Activated CD4-positive, alpha-beta memory T cell treated with anti-CD3 and anti-CD28 coated beads, Interleukin-2, amount 10 ng/mL, durations not matched to agents 7 days and 5 days (primary cell): ENCODE data around the gene PRKD1. TPM values are rescaled to one million over a fixed set of nuclear protein-coding genes. Genes with fewer than 3 reads are reported as not detected.

Experiments
- CTCF ChIA-PET: fragments of 350-600 bp; sonication (Branson Sonifier 250); formaldehyde crosslinking; loops from one replicate; lab custom pipeline; 2021; ENCODE audit warnings: antibody characterized with exemption, inconsistent platforms; lab: Charles Lee
- POLR2A ChIA-PET: fragments of 350-600 bp; sonication (Branson Sonifier 250); formaldehyde crosslinking; loops from one replicate; lab custom pipeline; 2021; ENCODE audit warnings: antibody characterized with exemption; lab: Charles Lee
- DNase-seq: peaks from one replicate; pipeline ENCODE4 v3.0.0-alpha.2; 2020
- H3K27ac Mint-ChIP-seq: one replicate; pipeline ENCODE4 v1.8.0; 2021; ENCODE audit warnings: mild to moderate bottlenecking, mixed read lengths
- H3K27me3 Mint-ChIP-seq: one replicate; pipeline ENCODE4 v1.8.0; 2021; ENCODE audit warnings: mixed read lengths
- H3K36me3 Mint-ChIP-seq: one replicate; pipeline ENCODE4 v1.8.0; 2021; ENCODE audit warnings: low read depth, mixed read lengths
- H3K4me1 Mint-ChIP-seq: one replicate; pipeline ENCODE4 v1.8.0; 2021; ENCODE audit warnings: mixed read lengths
- H3K4me3 Mint-ChIP-seq: one replicate; pipeline ENCODE4 v1.8.0; 2021; ENCODE audit warnings: mild to moderate bottlenecking, mixed read lengths
- H3K9me3 Mint-ChIP-seq: one replicate; pipeline ENCODE4 v1.8.0; 2021; ENCODE audit warnings: mixed read lengths
- total RNA-seq, 2 experiments: library from RNA; stranded (reverse); gene quantifications; one replicate each; pipeline ENCODE4 v1.2.3, GENCODE V29; 2021

The PRKD1 gene
- total RNA-seq, 2 experiments from 2014 or later: not detected

- Mint-ChIP-seq H3K4me1 (no peaks in the 10 kb centered on the region), H3K4me3 (no peak overlapping the region), H3K27me3 (no peaks in the 10 kb centered on the region), H3K9me3 (peaks cover 8% of the 10 kb centered on the region), H3K36me3 (no peaks in the 10 kb centered on the region), H3K27ac (no peak overlapping the region)
- DNase-seq: no peak
- POLR2A ChIA-PET: no interaction called here
- CTCF ChIA-PET: no interaction called here
These were observed 112.5 kb downstream of the PRKD1 start for GRCh38 chr14:29815016-29815674.

- Mint-ChIP-seq H3K9me3 (peaks cover 8% of the 10 kb centered on the region), H3K4me3 (no peak overlapping the region), H3K4me1 (no peaks in the 10 kb centered on the region), H3K36me3 (no peaks in the 10 kb centered on the region), H3K27ac (no peak overlapping the region), H3K27me3 (no peaks in the 10 kb centered on the region)
- DNase-seq: no peak
- CTCF ChIA-PET: no interaction called here
- POLR2A ChIA-PET: no interaction called here
These were observed 113.3 kb downstream of the PRKD1 start for GRCh38 chr14:29814156-29815015.

- Mint-ChIP-seq H3K27ac (no peak overlapping the region), H3K4me1 (no peaks in the 10 kb centered on the region), H3K27me3 (no peaks in the 10 kb centered on the region), H3K36me3 (no peaks in the 10 kb centered on the region), H3K9me3 (peaks cover 12% of the 10 kb centered on the region), H3K4me3 (no peak overlapping the region)
- DNase-seq: no peak
- CTCF ChIA-PET: no interaction called here
- POLR2A ChIA-PET: no interaction called here
These were observed 117.0 kb downstream of the PRKD1 start for GRCh38 chr14:29810682-29811081.

- Mint-ChIP-seq H3K27me3 (no peaks in the 10 kb centered on the region), H3K9me3 (peaks cover 13% of the 10 kb centered on the region), H3K36me3 (no peaks in the 10 kb centered on the region), H3K4me3 (no peak overlapping the region), H3K27ac (no peak overlapping the region), H3K4me1 (no peaks in the 10 kb centered on the region)
- CTCF ChIA-PET: no interaction called here
- DNase-seq: no peak
- POLR2A ChIA-PET: no interaction called here
These were observed 117.6 kb downstream of the PRKD1 start for GRCh38 chr14:29810064-29810463.

GRCh38 chr14:29806124-29806517 lies 121.5 kb downstream of the PRKD1 start:
- Mint-ChIP-seq H3K36me3 (no peaks in the 10 kb centered on the region), H3K27me3 (no peaks in the 10 kb centered on the region), H3K4me1 (no peaks in the 10 kb centered on the region), H3K4me3 (no peak overlapping the region), H3K9me3 (peaks cover 7% of the 10 kb centered on the region), H3K27ac (no peak overlapping the region)
- ChIA-PET POLR2A (no interaction called here), CTCF (no interaction called here)
- no peak for DNase-seq

GRCh38 chr14:29805415-29806123 lies 122.1 kb downstream of the PRKD1 start:
- no peaks in the 10 kb centered on the region for H3K36me3 Mint-ChIP-seq
- ChIA-PET CTCF (no interaction called here), POLR2A (no interaction called here)
- no peaks in the 10 kb centered on the region for H3K4me1 Mint-ChIP-seq
- peaks cover 7% of the 10 kb centered on the region for H3K9me3 Mint-ChIP-seq
- no peak overlapping the region for H3K27ac Mint-ChIP-seq
- DNase-seq: no peak
- no peak overlapping the region for H3K4me3 Mint-ChIP-seq
- H3K27me3 Mint-ChIP-seq: no peaks in the 10 kb centered on the region

GRCh38 chr14:29804481-29805266 lies 123.0 kb downstream of the PRKD1 start:
- Mint-ChIP-seq H3K27me3 (no peaks in the 10 kb centered on the region), H3K9me3 (peaks cover 7% of the 10 kb centered on the region), H3K36me3 (no peaks in the 10 kb centered on the region), H3K4me1 (no peaks in the 10 kb centered on the region), H3K4me3 (no peak overlapping the region), H3K27ac (no peak overlapping the region)
- no peak for DNase-seq
- ChIA-PET POLR2A (no interaction called here), CTCF (no interaction called here)

GRCh38 chr14:29803045-29803444 lies 124.6 kb downstream of the PRKD1 start:
- DNase-seq: no peak
- H3K9me3 Mint-ChIP-seq: peaks cover 8% of the 10 kb centered on the region
- H3K4me1 Mint-ChIP-seq: no peaks in the 10 kb centered on the region
- no peak overlapping the region for H3K27ac Mint-ChIP-seq
- no peak overlapping the region for H3K4me3 Mint-ChIP-seq
- H3K27me3 Mint-ChIP-seq: no peaks in the 10 kb centered on the region
- H3K36me3 Mint-ChIP-seq: no peaks in the 10 kb centered on the region
- CTCF ChIA-PET: no interaction called here
- POLR2A ChIA-PET: no interaction called here

- DNase-seq: no peak
- H3K4me3 Mint-ChIP-seq: no peak overlapping the region
- H3K27ac Mint-ChIP-seq: no peak overlapping the region
- ChIA-PET POLR2A (no interaction called here), CTCF (no interaction called here)
- H3K36me3 Mint-ChIP-seq: no peaks in the 10 kb centered on the region
- H3K4me1 Mint-ChIP-seq: no peaks in the 10 kb centered on the region
- H3K27me3 Mint-ChIP-seq: no peaks in the 10 kb centered on the region
- peaks cover 9% of the 10 kb centered on the region for H3K9me3 Mint-ChIP-seq
These were observed 125.4 kb downstream of the PRKD1 start for GRCh38 chr14:29802211-29802610.

GRCh38 chr14:29800961-29801360 lies 126.7 kb downstream of the PRKD1 start:
- peaks cover 9% of the 10 kb centered on the region for H3K9me3 Mint-ChIP-seq
- H3K4me3 Mint-ChIP-seq: no peak overlapping the region
- ChIA-PET CTCF (no interaction called here), POLR2A (no interaction called here)
- no peak overlapping the region for H3K27ac Mint-ChIP-seq
- H3K27me3 Mint-ChIP-seq: no peaks in the 10 kb centered on the region
- no peaks in the 10 kb centered on the region for H3K36me3 Mint-ChIP-seq
- H3K4me1 Mint-ChIP-seq: no peaks in the 10 kb centered on the region
- no peak for DNase-seq

GRCh38 chr14:29799464-29800095 lies 128.1 kb downstream of the PRKD1 start:
- CTCF ChIA-PET: no interaction called here
- Mint-ChIP-seq H3K4me3 (no peak overlapping the region), H3K27ac (no peak overlapping the region), H3K27me3 (no peaks in the 10 kb centered on the region), H3K9me3 (peaks cover 6% of the 10 kb centered on the region), H3K36me3 (no peaks in the 10 kb centered on the region), H3K4me1 (no peaks in the 10 kb centered on the region)
- POLR2A ChIA-PET: no interaction called here
- no peak for DNase-seq

GRCh38 chr14:29798811-29799210 lies 128.8 kb downstream of the PRKD1 start:
- no peak for DNase-seq
- CTCF ChIA-PET: no interaction called here
- peaks cover 6% of the 10 kb centered on the region for H3K9me3 Mint-ChIP-seq

More at GRCh38 chr14:29798811-29799210, 128.8 kb downstream of the PRKD1 start:
- Mint-ChIP-seq H3K27me3 (no peaks in the 10 kb centered on the region), H3K4me1 (no peaks in the 10 kb centered on the region), H3K36me3 (no peaks in the 10 kb centered on the region), H3K4me3 (no peak overlapping the region), H3K27ac (no peak overlapping the region)
- POLR2A ChIA-PET: no interaction called here
